ENCODE measurements around the gene SARDH. TPM values are rescaled to one million over a fixed set of nuclear protein-coding genes. Genes with fewer than 3 reads are reported as not detected.
A peak's percentile ranks its signal among the peaks of the same experiment; 100 is the strongest.

Gene SARDH
- total and polyA plus RNA-seq, 2 of the 8 experiments (the other 6 are each of a cell fraction or from before 2014, with no cell fraction given): 6.4 to 7.4 TPM

GRCh38 chr9:133693116-133693515, 45.0 kb downstream of the SARDH start:
- H3K4me2 ChIP-seq (ENCODE audit: insufficient read depth in 1 of 2, low read depth in 2 of 2, low read length in 2 of 2): no peak overlapping the region
- H3K4me1 ChIP-seq (replicated peaks in 1 of 4; ENCODE audit: control insufficient read depth in 3 of 4, insufficient read depth in 4 of 4, low read length in 3 of 4): no peaks in the 10 kb centered on the region; a peak in 1 of 7 replicates
- H2BK12ac ChIP-seq (ENCODE audit: low read depth, low read length): no peak overlapping the region
- H2AFZ ChIP-seq (ENCODE audit: low read length): no peak overlapping the region
- no peak overlapping the region for H2BK20ac ChIP-seq (ENCODE audit: low read length)
- no peak overlapping the region for H2BK15ac ChIP-seq (ENCODE audit: low read length)
- no peak overlapping the region for H2BK5ac ChIP-seq (ENCODE audit: low read depth, low read length)
- no peak overlapping the region for H3K14ac ChIP-seq (ENCODE audit: insufficient read length)
- no peak overlapping the region for H3K23ac ChIP-seq (ENCODE audit: insufficient read length)
- POLR2A ChIA-PET (ENCODE audit: partially characterized antibody): interaction anchor here (0.6 kb wide), 1 partner anchor 40 kb away, joined by 3 read pairs; no protein-coding TSS in a partner anchor
- CTCF ChIA-PET (ENCODE audit: partially characterized antibody): interaction anchor here (0.6 to 2.3 kb wide), 9 partner anchors 10 to 390 kb away, joined by 3 to 8 read pairs (median 3); no protein-coding TSS in a partner anchor
- no peak overlapping the region for H4K91ac ChIP-seq (replicated peaks; ENCODE audit: insufficient read length, low read length)
- H4K8ac ChIP-seq (ENCODE audit: extremely low read depth, insufficient read depth, low read length): peak overlapping the region; percentile 35; the same call in 1 of the 2 replicates
- no peak for DNase-seq (ENCODE audit: low read depth in 1 of 2, low spot score in 2 of 2)
- no peak overlapping the region for H3K9ac ChIP-seq (replicated peaks in 1 of 4; ENCODE audit: extremely low read depth in 1 of 4, low read depth in 3 of 4, low read length in 3 of 4)
- H3K9me3 ChIP-seq (ENCODE audit: insufficient read depth in 2 of 2, low read depth in 1 of 2, low read length in 1 of 2): no peaks in the 10 kb centered on the region
- H3K27me3 ChIP-seq (replicated peaks in 1 of 4; ENCODE audit: control insufficient read depth in 3 of 4, extremely low read depth in 1 of 4, insufficient read depth in 3 of 4, low read length in 3 of 4): no peaks in the 10 kb centered on the region; a peak in 2 of 7 replicates
- no peaks in the 10 kb centered on the region for H3K36me3 ChIP-seq (ENCODE audit: control insufficient read depth in 2 of 4, insufficient read depth in 4 of 4, low read length in 3 of 4)
- no peaks in the 10 kb centered on the region for H3K79me2 ChIP-seq (ENCODE audit: control insufficient read depth in 1 of 2, insufficient read depth in 2 of 2, low read length in 2 of 2)
- no peak overlapping the region for H3K18ac ChIP-seq (ENCODE audit: extremely low read depth, low read length)
- no peak overlapping the region for H3K56ac ChIP-seq (replicated peaks; ENCODE audit: insufficient read length, low read depth, low read length)
- no peak overlapping the region for H3K27ac ChIP-seq (ENCODE audit: low read depth, low read length)
- no peaks in the 10 kb centered on the region for H4K20me1 ChIP-seq (replicated peaks in 1 of 2; ENCODE audit: control insufficient read depth in 1 of 2, insufficient read depth in 2 of 2, low read length in 2 of 2)
- 94% methylated on average over 10 of the region's 10 CpGs; no CpG with 5 or more reads in 1 of the 2 experiments for WGBS, 2 experiments (ENCODE audit: extremely low coverage in 1 of 2, insufficient coverage in 1 of 2, insufficient read length in 1 of 2, insufficient replicate concordance in 2 of 2, low coverage in 1 of 2, low lambda C conversion rate in 2 of 2, missing lambda C conversion rate in 1 of 2)
- H3K79me1 ChIP-seq (ENCODE audit: low read depth, low read length): no peaks in the 10 kb centered on the region
- no peaks in the 10 kb centered on the region for H3K23me2 ChIP-seq (ENCODE audit: low read depth, low read length)
- H2BK120ac ChIP-seq (replicated peaks; ENCODE audit: low read depth, low read length): no peak overlapping the region
- H3K4me3 ChIP-seq (ENCODE audit: extremely low read depth in 1 of 4, insufficient read depth in 2 of 4, low read depth in 3 of 4, low read length in 4 of 4): no peak overlapping the region
- H3K4ac ChIP-seq (replicated peaks; ENCODE audit: insufficient read length, low read depth, low read length): no peak overlapping the region
- no peak overlapping the region for H2AK5ac ChIP-seq (ENCODE audit: low read depth, low read length)
- H4K5ac ChIP-seq (ENCODE audit: insufficient read length, low read depth, low read length): no peak overlapping the region
- FAIRE-seq: no peak
- TF ChIP-seq RNF2 (IDR thresholded peaks at IDR 0.05; ENCODE audit: borderline replicate concordance, low read depth, low read length, missing control alignments, poor library complexity, severe bottlenecking): no peak
- TF ChIP-seq SIRT6 (IDR thresholded peaks at IDR 0.05; ENCODE audit: low read length): no peak
- no peak for TF ChIP-seq E2F6 (IDR thresholded peaks at IDR 0.05)
- TF ChIP-seq POU5F1 (IDR thresholded peaks at IDR 0.05; ENCODE audit: low read depth, low read length): no peak
- no peak for TF ChIP-seq BACH1 (IDR thresholded peaks at IDR 0.05; ENCODE audit: low read length)
- TF ChIP-seq BRCA1 (IDR thresholded peaks at IDR 0.05; ENCODE audit: low read depth, low read length): no peak
- TF ChIP-seq YY1 (IDR thresholded peaks at IDR 0.05; ENCODE audit: low read depth, low read length): no peak
- TF ChIP-seq CBX8 (IDR thresholded peaks at IDR 0.05; ENCODE audit: borderline replicate concordance, low read depth, low read length): no peak
- no peak for TF ChIP-seq BCL11A (IDR thresholded peaks at IDR 0.05; ENCODE audit: low read depth in 2 of 2, low read length in 2 of 2)
- TF ChIP-seq CHD1 (IDR thresholded peaks at IDR 0.05; ENCODE audit: low read depth, low read length): no peak
- TF ChIP-seq FOSL1 (IDR thresholded peaks at IDR 0.05; ENCODE audit: insufficient read depth, low read depth, low read length): no peak
- TF ChIP-seq SUZ12 (IDR thresholded peaks at IDR 0.05; ENCODE audit: low read length): no peak
